GM20000 (cell line): ENCODE measurements around the gene COPB2.

Source experiments
- DNase-seq: peaks from one replicate; pipeline ENCODE4 v3.0.0; 2012; ENCODE audit warnings: low spot score
- TF ChIP-seq, protein P1 (sequence below): IDR thresholded peaks from 2 replicates; pipeline ENCODE4 v1.5.1; 2012; ENCODE audit warnings: mild to moderate bottlenecking, control low read depth; ENCODE audit errors: extremely low read depth, missing control alignments

Gene COPB2

GRCh38 chr3:139319428-139320402 is 69.7 kb downstream of the COPB2 start:
- TF ChIP-seq, protein P1, sequence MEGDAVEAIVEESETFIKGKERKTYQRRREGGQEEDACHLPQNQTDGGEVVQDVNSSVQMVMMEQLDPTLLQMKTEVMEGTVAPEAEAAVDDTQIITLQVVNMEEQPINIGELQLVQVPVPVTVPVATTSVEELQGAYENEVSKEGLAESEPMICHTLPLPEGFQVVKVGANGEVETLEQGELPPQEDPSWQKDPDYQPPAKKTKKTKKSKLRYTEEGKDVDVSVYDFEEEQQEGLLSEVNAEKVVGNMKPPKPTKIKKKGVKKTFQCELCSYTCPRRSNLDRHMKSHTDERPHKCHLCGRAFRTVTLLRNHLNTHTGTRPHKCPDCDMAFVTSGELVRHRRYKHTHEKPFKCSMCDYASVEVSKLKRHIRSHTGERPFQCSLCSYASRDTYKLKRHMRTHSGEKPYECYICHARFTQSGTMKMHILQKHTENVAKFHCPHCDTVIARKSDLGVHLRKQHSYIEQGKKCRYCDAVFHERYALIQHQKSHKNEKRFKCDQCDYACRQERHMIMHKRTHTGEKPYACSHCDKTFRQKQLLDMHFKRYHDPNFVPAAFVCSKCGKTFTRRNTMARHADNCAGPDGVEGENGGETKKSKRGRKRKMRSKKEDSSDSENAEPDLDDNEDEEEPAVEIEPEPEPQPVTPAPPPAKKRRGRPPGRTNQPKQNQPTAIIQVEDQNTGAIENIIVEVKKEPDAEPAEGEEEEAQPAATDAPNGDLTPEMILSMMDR, result peak; percentile 29

GRCh38 chr3:139318826-139319225 is 70.6 kb downstream of the COPB2 start:
- no peak for DNase-seq
- TF ChIP-seq, protein P1, result no peak

More at GRCh38 chr3:139319428-139320402, 69.7 kb downstream of the COPB2 start:
- DNase-seq, result no peak

DNA sequence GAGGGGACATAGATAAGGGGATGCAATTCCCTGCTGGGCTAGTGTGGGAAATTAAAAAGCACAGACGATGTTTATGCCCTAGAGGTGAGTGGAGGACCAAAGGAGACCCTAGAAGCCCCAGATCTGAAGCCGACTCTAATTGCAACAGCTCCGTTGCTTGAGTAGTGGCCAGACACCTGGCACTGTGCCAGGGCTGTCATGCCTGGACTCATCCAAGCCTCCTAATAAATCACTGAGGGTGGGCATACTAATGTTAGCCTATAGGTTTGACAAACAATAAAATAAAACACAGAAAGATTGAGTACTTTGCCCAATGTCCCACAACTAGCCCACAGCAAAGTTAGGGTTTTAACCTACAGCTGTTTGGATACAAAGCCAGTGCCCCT is 71.0 kb downstream of the COPB2 start:
- TF ChIP-seq, protein P1, result no peak
- DNase-seq, result no peak

- DNase-seq, result no peak
- TF ChIP-seq, protein P1, result no peak
Measured at GRCh38 chr3:139317660-139318430, 71.6 kb downstream of the COPB2 start.

DNA sequence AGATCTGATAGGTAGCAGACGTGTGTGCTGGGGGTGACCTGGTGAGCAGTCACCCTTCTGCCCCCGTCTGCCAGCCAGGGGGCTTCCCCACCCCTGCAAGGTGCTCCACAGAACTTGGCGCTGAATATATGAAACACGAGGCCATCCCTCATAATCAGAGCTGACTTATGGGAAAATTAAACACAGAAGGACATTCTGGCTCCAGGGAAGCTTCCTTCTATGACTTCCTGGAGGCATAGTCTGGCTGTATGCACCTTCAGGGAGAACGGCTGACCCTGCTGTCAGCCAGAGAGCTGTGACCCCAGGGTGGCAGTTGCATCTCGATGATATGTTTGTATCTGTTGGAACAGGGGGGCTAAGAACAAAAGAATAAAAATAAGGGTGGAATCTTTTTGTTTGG is 72.2 kb downstream of the COPB2 start:
- TF ChIP-seq, protein P1, result no peak
- DNase-seq, result no peak

- no peak for DNase-seq
- TF ChIP-seq, protein P1, result no peak
Measured at GRCh38 chr3:139313921-139314320, 75.5 kb downstream of the COPB2 start.

DNA sequence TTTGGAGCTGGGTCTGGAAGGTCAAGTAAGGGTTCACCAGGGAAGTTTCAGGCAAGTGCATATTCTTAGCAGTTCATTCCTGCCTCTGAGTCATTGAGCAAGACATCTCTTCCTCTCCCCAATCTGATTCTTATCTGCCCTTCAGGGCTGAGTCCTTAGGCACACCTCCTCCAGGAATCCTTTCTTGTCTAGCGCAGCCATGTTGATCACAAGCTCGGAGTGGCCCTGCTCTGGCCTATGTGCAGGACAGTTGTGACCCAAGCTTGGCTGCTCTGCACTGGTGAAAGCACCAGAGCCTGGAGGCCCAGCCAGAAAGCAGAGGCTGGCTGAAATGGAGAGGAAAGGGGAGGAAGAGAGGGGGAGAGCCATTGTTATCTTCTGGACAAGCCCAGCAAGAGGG is 76.5 kb downstream of the COPB2 start:
- TF ChIP-seq, protein P1, result no peak

More for the DNA sequence above, 76.5 kb downstream of the COPB2 start:
- no peak for DNase-seq
